GM19467 (cell line): ENCODE measurements around the gene C19orf85.

Experiments used
- ATAC-seq: cut with Tn5 transposase; IDR thresholded peaks from one replicate; pipeline ENCODE4 v1.9.1; 2021; ENCODE audit warnings: mild to moderate bottlenecking, moderate library complexity; ENCODE audit not compliant: unreplicated experiment

Gene C19orf85

DNA sequence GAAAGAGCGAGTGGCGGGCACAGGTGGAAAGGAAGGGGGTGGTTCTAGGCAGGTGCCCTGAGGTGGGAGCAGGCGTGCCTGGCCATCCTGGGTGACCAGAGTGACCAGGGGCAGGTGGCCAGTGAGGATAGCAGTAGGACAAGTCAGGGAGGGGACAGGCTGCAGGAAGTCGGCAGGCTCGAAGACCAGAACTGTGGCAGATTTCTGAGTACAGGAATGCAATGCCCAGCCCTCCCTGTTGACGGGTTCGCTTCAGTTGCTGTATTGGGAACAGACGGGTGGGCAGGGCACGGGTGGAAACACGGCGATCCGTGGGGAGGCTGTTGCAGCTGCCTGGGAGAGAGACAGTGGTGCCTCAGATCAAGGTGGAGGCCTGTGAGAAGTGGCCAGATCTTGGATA, 13.8 kb upstream of the C19orf85 start:
- ATAC-seq, result no peak

- no peak for ATAC-seq
These were observed 13.4 kb upstream of the C19orf85 start for GRCh38 chr19:55477905-55478304.

DNA sequence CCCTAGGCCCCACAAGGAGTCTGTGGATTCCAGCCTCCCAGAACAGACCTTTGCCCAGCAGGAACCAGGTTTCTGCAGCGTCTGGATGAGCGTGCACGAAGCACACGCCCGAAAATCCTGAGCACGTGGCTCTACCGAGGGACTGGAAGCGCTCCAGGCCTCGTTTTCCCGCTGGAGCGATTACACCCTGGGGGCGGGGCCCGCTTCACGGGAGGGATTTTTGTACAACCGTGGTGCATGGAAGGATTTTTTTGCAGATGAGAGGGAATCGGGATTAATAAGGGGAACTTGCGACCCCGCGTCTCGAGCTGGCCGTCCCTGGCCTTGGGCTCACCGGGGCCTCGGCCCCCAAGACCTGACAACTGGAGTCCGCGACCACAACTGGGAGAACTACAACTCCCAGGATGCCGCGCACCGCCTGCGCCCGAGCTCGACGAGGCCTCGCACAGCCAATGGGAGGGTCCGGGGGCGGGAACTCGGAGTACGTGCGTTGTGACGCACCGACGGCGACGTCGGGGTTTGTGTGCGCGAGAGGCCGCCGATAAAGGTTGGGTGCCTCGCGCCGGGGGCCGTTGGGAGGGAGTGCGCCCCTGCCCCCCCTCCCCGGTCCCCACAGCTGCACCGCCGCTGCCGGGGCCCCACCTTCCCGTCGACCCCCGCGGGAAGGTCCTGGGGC, 11.7 kb upstream of the C19orf85 start, which contains the start of gene ZNF628:
Gene ZNF628 (plus strand): TSS at position 518 of the 676 bp plus-strand sequence. CDS start 3,294 bp downstream, outside the sequence.
- ATAC-seq, result peak; percentile 91

GRCh38 chr19:55474269-55475265, 10.0 kb upstream of the C19orf85 start:
- no peak for ATAC-seq

GRCh38 chr19:55473225-55474012, 8.9 kb upstream of the C19orf85 start:
- no peak for ATAC-seq

DNA sequence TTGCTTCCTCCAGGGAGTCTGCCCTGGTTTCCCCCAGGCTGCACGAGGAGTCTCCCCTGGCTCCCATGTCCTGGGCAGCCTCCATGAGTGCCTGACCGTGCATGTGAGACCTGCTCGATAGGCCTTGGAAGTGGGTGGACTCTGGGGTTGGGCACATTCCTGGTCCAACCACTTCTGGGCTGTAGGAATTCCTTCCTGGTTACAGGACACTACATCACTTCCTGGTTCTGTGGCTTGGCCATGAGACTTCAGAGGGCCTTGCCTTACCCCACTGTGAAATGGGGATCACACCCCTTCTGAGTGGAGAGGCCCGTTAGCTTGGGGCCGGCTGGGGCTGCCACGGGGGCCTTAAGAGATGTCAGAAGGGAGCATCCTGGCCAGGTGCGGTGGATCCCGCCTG, 7.9 kb upstream of the C19orf85 start:
- no peak for ATAC-seq

- ATAC-seq, result no peak
These were observed 6.7 kb upstream of the C19orf85 start for GRCh38 chr19:55471266-55471665.

DNA sequence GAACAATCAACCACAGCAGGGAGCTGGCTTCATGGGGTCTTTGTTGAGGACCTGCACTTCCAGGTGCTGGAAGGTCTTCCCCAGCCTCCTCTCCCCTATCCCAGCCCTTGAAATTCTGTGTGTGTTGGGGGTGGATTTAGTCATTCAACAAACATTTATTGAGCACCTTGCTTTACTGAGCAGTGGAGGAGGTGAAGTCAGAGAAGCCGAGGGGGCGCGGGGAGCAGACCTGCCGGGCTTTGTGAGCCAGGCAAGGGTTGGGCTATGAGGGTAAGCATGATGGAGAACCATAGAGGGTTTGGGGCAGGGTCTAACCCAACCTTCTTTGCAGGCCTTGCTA, 3.5 kb upstream of the C19orf85 start:
- no peak for ATAC-seq

DNA sequence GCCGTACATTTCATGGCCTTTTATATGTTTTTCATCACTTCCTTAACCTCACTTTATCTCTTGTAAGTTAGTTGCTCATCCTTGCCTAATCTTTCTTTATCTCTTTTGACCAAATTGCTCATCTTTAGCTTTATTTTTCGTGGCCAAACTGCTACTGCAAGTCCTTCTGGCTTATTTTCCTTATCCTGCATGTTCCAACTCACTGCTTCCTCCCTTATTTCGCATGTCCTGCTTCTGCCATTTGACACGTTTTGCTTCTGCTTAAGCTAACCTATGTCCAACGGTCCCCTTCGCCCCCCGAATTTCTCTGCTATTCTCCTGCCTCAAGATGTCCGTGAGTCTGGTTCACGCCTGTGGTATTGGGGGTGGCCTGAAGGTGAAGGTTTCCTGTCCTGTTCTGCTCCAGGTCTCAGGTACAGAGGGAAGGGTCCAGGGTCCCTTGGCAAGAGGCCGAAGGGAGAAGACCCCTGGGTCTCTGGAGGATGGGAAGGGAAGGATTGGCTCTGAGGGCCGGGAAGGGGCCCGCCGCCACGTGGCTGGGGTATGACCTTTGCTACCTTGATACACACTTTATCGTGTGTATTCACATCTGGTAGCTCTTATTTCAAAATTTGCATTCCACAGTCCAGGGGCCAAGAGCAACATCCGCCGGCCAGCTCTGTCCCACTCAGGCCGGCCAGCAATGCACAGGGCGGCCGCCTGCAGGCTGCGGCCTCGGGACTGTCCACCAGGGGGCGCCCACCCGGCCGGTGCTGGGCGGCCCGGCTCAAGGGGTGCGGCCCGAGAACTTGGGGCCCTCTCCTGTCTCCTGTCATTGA, 2.9 kb upstream of the C19orf85 start:
- no peak for ATAC-seq

GRCh38 chr19:55466241-55466614, 1.7 kb upstream of the C19orf85 start:
- ATAC-seq, result no peak

- no peak for ATAC-seq
These were observed 1.1 kb upstream of the C19orf85 start for GRCh38 chr19:55465460-55466240.

DNA sequence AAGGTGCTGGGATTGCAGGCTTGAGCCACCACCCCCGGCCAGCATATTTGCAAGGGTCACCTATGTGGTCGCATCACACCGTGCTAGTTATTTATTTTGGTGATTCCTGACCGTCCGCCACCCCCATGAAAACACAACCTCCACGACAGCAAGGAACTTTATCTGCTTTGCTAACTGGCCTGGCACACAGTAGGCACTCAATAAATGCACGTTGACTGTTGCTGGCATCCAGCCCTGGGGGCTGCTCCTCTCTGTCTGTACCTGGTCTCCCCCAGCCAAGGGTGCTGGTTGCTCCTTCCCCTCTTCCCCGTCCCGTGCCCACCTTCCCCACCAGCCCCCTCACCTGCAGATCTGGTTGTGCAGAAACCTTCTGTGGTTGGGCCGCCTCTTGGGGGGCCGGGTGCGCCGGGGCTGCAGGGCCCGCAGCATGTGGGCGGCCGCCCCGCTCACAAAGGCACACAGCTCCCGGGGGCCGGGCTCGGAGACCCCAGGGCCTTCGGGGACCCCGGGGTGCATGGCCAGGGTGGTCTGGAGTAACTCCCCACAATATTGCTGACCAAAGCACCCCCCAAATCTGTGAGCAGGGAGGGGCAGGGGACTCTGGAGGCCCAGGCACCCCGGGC, 401 bp downstream of the C19orf85 start:
- no peak for ATAC-seq

- ATAC-seq, result no peak
These were observed 944 bp downstream of the C19orf85 start for GRCh38 chr19:55463583-55464031.

- no peak for ATAC-seq
These were observed 1.8 kb downstream of the C19orf85 start for GRCh38 chr19:55462722-55463121.

- no peak for ATAC-seq
These were observed 2.5 kb downstream of the C19orf85 start for GRCh38 chr19:55461974-55462626.

DNA sequence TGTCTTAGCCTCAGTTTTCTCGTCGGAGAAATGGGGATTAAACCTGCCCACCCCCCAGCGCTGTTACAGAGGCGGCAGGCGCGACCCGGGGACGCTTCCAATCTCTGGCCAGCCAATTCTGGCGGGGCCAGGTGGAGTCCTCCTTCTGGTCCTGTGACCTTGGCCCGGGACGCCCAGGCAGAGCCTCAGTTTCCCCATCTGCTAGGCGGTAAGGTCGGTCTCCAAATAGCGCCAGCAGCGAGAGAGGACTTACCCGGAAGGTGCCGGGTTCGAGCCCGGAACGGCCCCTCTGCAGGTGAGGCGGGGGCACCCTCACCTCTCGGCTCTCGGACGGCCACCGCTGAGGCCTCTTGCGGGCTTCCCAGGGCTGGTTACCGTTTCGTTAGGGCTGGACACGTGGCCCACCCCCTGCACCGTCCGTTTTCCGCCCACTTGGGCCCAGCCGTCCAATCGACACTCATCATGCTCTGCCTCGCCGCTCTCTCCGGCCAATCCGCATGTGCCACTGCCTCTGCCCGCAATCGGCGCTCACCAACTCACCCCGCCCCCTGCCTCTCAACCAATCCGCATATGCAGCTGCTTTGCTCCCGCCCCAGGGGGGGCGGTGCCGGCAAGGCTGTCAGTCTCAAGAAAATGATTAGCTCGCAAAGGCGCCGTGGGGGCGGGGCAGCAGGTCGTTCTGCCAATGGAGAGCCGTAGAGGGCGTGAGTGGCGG, 3.1 kb downstream of the C19orf85 start, which contains the start of gene ISOC2:
Gene ISOC2 (minus strand): TSS at position 384 of the 715 bp plus-strand sequence. CDS start 5,156 bp downstream, outside the sequence.
- peak; percentile 89 for ATAC-seq

DNA sequence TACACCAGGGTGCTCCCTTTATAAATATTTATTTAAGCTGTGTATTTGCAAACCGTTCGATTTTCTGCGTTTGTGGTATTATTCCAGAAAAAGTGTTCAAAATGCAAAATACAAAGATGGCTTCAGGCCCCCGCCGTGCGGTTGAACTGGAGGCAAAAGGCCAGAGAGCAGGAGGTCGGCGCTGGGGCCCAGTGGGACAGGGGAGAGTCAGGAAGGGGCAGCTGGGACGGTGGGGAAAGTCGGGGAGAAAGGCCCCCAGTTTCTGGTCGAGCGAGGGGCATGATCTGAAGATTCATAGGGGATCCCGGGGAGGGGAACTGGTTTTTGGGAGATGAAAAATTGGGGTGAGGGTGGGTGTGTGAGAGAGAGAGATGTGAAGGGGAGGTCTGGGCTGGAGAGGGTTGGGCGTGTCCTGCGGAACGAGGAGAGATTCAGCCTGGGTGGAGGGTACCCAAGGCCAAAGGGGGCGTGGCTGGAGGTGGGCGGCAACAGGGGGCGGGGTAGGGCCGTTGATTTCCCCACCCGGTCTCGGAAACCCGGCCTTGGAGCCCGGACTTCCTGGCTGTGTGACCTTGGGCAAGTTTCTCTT, 3.8 kb downstream of the C19orf85 start:
- no peak for ATAC-seq
